C4-2B (cell line): ENCODE data around the gene LTO1.

Source experiments
- H3K27ac ChIP-seq: fragments of 450-650 bp; 2 replicates; pipeline ENCODE4 v1.5.1; 2017
- ZFX ChIP-seq: fragments of 450-650 bp; IDR thresholded peaks from 2 replicates; pipeline ENCODE4 v1.6.1; 2017
- TF ChIP-seq, protein P1 (sequence below): fragments of 450-650 bp; conservative IDR thresholded peaks from 2 replicates; pipeline ENCODE4 v1.5.1; 2017; ENCODE audit warnings: mild to moderate bottlenecking

The LTO1 gene

DNA sequence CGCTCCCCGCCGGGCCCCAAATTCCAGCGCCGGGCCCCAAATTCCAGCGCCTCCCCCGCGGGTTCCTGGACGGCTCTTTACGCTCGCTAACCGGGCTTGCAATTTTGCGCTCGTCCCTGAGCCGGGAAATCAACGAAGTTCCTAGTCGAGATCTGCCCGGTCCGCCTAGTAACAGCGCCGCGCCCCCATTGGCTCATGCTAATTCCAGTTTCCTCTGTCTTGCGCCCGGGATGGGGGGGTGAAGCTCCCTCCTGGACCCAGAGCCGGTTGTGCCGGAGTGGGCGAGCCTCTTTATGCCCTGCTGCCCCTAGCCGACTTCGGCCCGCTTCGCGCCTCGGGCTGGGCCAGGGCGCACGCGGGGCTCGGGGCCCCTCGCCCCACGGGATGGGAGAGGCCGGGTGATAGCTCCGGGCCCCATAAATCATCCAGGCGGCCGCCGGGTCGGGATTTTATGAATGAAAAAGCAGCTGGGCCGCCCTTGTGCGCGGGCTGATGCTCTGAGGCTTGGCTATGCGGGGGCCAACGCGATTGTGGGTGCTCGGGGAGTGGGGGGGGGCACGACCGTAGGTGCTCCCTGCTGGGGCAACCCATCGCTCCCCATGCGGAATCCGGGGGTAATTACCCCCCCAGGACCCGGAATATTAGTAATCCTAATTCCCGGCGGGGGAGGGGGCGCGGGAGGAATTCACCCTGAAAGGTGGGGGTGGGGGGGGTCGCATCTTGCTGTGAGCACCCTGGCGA is 36.0 kb downstream of the LTO1 start:
- peak overlapping the region; percentile 98 for H3K27ac ChIP-seq
- no peak for TF ChIP-seq ZFX
- TF ChIP-seq, protein P1, sequence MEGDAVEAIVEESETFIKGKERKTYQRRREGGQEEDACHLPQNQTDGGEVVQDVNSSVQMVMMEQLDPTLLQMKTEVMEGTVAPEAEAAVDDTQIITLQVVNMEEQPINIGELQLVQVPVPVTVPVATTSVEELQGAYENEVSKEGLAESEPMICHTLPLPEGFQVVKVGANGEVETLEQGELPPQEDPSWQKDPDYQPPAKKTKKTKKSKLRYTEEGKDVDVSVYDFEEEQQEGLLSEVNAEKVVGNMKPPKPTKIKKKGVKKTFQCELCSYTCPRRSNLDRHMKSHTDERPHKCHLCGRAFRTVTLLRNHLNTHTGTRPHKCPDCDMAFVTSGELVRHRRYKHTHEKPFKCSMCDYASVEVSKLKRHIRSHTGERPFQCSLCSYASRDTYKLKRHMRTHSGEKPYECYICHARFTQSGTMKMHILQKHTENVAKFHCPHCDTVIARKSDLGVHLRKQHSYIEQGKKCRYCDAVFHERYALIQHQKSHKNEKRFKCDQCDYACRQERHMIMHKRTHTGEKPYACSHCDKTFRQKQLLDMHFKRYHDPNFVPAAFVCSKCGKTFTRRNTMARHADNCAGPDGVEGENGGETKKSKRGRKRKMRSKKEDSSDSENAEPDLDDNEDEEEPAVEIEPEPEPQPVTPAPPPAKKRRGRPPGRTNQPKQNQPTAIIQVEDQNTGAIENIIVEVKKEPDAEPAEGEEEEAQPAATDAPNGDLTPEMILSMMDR, result no peak

DNA sequence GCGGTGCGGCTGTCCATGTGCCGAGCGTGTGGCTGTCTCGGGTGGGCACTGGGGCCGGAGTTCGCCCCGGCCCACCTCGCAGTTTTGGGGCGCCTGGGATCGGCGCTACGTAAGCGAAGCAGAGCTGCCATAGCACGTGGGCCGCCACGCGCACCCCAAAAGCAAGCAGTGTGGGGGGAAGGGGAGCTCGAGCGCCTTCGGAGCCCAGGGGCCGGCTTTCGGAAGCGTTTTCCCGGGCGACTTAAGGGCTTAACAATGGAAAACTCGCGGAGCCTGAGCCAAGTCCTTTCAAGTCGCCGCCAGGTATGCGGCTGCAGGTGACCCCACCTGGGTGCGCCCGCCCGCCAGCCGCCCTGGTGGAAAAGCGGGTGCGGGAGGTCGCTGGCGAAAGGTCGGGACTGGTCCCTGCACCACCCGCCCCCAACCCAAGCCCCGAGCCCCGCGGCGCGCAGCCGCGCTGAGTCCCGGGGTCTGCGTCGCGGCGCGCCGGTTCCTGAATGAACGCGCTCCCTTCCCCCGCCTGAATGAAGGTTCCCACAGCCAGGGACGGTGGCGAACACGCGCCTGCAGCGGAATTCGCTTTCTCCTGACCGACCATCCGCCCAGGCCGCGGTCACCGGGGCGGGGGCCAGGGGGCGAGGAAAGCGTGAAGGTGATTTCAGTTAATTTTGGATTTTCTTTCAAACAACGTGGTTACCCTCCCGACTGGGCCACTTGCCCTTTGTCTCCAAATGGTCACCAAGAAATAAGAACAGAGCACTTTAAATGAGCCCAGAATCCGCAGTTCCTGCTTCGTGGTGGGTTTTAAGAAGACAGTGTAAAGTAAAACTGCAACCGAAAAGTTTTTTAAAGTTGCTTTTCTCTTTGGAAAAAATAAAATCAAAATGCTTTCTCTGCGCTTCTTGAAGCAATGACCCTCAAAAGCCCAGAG is 36.9 kb downstream of the LTO1 start:
- peak overlapping the region; percentile 98 for H3K27ac ChIP-seq

DNA sequence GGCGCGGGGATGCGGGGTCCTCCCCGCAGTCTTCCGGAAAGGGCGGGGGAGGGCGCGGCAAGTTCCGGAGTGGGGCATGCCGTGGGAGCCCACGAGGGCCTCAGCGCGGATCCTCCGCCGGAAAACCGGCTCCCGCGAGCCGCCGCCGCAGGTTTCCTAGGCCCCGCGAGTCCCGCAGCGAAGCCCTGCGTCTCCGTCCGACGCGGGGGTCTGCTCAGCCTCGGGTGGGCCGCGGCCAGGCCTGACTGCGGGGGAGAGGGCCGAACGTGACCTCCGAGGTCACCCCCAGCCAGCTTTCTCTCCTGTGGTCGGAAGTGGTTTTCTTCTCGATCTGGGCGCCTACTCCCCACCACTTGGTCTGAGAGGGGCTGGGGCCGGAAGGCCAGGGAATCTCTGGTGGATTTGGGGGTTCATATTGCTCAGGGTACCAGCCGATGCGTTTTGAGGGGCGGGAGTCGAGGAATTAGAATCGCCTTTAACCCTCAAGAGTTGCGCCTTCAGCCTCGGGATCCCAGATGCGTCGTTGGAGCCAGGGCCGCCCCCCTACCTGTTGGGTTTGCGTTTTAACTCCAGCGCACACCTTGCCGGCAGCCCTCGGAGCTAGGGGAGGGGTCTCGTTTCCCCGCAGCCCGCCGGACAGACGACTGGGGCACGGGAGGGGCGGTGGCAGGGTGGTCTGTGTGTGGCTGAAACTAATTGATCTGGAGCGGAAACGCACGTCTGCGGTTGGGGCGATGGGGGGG is 37.8 kb downstream of the LTO1 start:
- peak overlapping the region; percentile 98 for H3K27ac ChIP-seq
- TF ChIP-seq, protein P1, result no peak
- no peak for TF ChIP-seq ZFX

More for the DNA sequence above, 36.9 kb downstream of the LTO1 start:
- no peak; the same call in 1 of the 2 replicates for TF ChIP-seq ZFX
- TF ChIP-seq, protein P1, result no peak

DNA sequence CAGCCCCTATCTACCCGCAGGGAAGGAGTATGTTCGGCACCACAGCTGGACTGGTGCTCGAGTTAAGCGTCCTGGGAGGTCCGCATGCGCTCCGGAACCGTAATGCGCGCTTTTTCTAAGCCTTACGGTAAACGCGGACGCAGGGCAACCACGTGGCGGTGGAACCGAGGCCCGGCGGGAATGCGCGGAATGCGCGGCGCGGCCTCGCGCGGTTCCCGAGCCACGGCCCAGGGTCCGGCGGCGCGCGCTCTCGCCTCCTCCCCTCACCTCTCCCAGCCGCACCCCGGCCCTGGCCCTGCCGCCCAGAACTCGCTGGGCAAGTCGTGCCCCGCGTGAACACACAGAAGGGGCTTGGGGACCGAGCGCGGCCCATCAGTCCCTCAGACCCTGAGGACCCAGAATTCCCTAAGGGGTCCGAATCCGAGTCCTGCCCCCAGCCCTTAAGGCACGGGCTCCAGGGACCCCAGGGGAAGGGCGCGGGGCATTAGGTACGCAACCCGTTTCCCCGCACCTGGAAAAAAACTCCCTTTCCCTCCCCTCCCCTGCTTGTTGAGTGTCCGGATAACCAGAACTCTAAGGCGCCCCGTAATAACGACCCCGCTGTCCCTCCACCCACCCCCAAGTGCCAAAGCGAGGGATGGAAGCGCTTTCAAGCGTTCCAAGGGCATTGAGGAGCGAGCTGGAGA is 38.5 kb downstream of the LTO1 start:
- no peak overlapping the region for H3K27ac ChIP-seq
- TF ChIP-seq ZFX, result no peak
- TF ChIP-seq, protein P1, result no peak

DNA sequence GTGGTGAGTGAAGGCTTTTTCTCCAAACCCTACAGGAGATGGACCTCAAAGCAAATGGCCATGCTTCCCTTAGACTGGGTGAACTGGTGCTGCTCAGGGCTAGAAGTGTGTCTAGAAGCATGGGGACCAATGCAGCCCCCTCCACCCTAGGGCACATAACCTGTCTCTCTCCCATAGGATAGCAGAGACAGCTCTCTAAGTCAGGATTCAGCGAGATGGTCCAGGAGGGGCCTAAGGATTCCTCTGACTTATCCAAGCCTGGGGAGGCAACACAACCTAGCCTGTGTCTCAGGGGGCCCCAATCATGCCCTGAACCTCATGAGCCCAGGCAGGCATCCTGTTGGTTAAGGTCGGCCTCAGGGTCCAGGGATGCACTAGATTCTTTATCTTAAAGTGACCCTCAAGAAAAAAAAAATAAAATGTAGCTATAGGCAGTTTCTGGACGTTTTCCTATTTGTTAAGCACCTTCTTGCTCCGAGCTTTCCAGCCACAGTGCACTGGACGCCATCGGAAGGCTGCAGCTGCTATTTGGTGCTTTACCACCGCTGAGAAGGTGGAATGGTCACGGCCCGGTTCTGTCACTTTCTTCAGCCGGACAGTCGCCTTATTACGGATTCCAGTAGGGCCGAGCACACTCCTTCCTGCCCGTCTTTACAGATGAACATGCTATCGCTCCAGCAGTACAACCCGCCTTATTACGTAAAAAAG is 39.2 kb downstream of the LTO1 start:
- no peak overlapping the region for H3K27ac ChIP-seq
- TF ChIP-seq ZFX, result no peak
- TF ChIP-seq, protein P1, result no peak

DNA sequence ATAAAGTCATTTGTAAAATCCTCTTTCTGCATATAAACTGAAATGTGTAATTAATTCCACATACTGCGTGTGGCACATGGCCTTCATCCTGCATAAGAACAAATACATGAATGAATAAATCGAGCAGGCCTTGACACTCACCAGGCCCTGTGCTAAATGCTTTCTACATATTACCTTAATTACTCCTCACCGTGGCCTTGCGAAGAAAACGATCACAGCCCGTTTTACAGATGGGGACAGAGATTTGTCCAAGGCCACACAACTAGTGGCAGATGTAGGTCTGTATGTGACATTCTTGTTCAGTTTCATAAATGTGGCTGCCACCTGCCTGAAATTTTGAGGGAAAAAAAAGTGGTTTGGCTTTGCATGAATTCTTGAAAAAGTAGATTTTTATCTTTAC is 40.0 kb downstream of the LTO1 start:
- H3K27ac ChIP-seq, result no peak overlapping the region
- no peak for TF ChIP-seq ZFX
- TF ChIP-seq, protein P1, result no peak
